ENCODE measurements around the gene SERPINB6.
"Not testable (repeated sequence)": the region's sequence is repeated elsewhere in the genome, so short reads cannot be mapped to it uniquely, and the experiment has no call there.

The SERPINB6 gene

GRCh38 chr6:2944405-2945152 is 26.8 kb downstream of the SERPINB6 start:
- Histone ChIP-seq H3K4me3 (no peak overlapping the region), H3K27ac (no peak overlapping the region)

DNA sequence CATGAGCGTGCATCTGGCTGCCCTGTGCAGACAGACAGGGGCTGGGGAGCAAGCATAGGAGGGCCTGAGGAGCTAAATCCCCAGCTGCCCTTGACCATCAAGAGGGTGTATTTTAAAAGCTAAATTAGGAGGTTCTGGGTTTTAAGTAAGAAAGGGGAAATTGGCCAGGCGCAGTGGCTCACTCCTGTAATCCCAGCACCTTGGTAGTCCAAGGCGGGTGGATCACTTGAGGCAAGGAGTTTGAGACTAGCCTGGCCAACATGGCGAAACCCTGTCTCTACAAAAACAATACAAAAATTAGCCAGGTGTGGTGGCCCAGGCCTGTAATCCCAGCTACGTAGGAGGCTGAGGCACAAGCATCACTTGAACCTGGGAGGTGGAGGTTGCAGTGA is 27.8 kb downstream of the SERPINB6 start:
- Histone ChIP-seq H3K27ac (peak overlapping the region in 6 of 21 experiments; percentile 4 to 64 (median 37)), H3K4me3 (no peak overlapping the region)

GRCh38 chr6:2942914-2943563 is 28.3 kb downstream of the SERPINB6 start:
- Histone ChIP-seq H3K27ac (peak overlapping the region in 8 of 21 experiments; percentile 4 to 64 (median 44)), H3K4me3 (no peak overlapping the region)

GRCh38 chr6:2942116-2942515 is 29.3 kb downstream of the SERPINB6 start:
- not testable (repeated sequence) for H3K4me3 ChIP-seq, H3K27ac ChIP-seq

GRCh38 chr6:2940851-2941250 is 30.5 kb downstream of the SERPINB6 start:
- Histone ChIP-seq H3K27ac (peak overlapping the region in 2 of 21 experiments; percentile 53 to 74), H3K4me3 (peak overlapping the region in 2 of 7 experiments; percentile 2 to 14)

DNA sequence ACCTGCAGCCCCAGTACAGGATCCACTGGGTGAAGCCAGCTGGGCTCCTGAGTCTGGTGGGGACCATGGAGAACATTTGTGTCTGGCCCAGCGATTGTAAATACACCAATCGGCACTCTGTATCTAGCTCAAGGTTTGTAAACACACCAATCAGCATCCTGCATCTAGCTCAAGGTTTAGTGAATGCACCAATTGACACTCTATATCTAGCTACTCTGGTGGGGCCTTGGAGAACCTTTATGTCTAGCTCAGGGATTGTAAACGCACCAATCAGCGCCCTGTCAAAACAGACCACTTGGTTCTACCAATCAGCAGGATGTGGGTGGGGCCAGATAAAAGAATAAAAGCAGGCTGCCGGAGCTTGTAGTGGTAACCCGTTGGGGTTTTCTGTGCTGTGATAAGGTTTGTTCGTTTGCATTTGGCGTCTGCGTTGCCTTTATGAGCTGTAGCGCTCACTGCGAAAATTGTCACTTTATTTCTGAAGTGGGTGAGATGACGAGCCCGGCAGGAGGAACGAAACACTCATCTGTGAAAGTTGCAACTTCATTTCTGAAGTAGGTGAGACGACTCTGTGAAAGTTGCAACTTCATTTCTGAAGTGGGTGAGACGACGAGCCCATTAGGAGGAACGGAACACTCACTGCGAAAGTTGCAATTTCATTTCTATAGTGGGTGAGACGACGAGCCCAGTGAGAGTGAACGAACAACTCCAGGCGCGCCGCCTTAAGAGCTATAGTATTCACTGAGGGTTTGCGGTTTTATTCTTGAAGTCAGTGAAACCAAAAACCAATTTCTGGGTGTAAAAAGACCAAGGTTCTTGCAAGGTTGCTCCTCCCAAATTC is 31.1 kb downstream of the SERPINB6 start:
- H3K4me3 ChIP-seq, result peak overlapping the region in 3 of 7 experiments; percentile 1 to 14 (median 2)
- H3K27ac ChIP-seq, result peak overlapping the region in 3 of 21 experiments; percentile 24 to 74 (median 53)

DNA sequence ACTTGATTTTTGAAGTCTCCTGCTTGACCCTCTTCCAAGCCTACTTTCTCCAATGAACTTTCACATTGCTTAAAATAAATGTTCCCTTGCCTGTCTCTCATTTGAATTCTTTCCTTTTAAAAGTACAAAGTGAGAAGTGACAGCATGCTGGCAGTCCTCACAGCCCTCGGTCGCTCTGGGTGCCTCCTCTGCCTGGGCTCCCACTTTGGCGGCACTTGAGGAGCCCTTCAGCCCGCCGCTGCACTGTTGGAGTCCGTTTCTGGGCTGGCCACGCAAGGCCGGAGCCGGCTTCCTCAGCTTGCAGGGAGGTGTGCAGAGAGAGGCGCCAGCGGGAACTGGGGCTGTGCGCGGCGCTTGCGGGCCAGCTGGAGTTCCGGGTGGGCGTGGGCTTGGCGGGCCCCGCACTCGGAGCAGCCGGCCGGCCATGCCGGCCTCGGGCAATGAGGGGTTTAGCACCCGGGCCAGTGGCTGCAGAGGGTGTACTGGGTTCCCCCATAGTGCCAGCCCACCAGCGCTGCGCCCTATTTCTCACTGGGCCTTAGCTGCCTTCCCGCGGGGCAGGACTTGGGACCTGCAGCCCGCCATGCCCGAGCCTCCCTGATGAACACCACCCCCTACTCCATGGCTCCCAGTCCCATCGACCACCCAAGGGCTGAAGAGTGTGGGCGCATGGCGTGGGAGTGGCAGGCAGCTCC is 31.9 kb downstream of the SERPINB6 start:
- peak overlapping the region in 2 of 21 experiments; percentile 24 to 74 for H3K27ac ChIP-seq
- H3K4me3 ChIP-seq, result no peak overlapping the region

DNA sequence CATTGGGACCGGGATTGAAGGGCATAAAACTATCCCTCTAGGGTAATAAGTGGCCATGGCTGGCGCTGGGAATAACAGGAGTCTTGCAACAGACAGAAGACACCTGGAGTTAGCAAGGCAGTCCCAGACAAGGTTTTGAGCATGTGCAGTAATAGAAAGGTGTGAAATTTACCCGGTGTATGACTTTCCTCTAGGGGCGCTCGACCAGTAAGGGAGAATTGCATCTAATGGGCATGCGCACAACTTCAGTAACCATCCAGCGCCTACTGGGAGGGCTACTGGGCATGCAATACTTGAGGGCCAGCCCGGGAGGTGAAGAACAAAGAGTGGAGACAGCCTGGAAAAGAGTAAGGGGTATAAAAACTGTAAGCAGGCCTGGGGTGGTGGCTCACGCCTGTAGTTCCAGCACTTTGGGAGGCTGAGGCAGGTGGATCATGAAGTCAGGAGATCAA is 32.7 kb downstream of the SERPINB6 start:
- no peak overlapping the region for H3K4me3 ChIP-seq
- H3K27ac ChIP-seq, result no peak overlapping the region

GRCh38 chr6:2938004-2938631 is 33.2 kb downstream of the SERPINB6 start:
- peak overlapping the region in 2 of 21 experiments; percentile 69 to 73 for H3K27ac ChIP-seq
- H3K4me3 ChIP-seq, result no peak overlapping the region

DNA sequence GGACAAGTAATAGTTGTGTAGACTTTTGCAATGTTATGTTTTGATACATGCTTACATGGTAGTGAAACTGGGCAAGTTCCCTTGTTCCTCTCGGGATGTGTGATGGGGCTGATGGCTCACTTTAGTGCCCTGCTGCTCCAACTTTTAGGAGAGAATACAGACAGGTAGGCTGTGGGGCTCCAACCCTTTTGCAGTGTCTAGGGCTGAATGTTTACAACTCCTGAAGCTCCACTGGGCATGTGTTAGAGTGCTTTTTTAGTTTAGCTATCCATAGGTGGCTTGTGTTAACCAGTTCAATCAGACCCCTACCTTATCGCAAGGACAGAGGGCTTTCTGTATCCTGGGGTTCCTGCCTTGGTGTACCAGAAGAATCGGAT is 33.8 kb downstream of the SERPINB6 start:
- Histone ChIP-seq H3K4me3 (no peak overlapping the region), H3K27ac (peak overlapping the region in 5 of 21 experiments; percentile 30 to 73 (median 63))

DNA sequence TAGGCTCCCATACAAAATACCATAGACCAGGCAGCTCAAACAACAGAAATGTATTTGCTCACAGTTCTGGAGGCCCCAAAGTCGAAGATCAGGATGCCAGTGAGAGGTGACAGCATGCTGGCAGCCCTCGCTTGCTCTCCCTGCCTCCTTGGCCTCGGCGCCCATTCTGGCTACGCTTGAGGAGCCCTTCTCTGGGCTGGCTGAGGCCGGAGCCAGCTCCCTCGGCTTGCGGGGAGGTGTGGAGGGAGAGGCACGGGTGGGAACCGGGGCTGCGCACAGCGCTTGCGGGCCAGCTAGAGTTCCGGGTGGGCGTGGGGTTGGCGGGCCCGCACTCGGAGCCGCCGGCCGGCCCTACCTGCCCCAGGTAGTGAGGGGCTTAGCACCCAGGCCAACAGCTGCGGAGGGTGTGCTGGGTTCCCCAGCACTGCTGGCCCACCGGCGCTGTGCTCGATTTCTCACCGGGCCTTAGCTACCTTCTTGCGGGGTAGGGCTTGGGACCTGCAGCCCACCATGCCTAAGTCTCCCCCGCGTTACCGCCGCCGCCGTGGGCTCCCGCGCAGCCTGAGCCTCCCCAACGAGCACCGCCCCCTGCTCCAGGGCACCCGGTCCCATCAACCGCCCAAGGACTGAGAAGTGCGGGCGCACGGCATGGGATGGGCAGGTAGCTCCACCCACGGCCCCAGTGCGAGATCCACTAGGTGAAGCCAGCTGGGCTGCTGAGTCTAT is 35.6 kb downstream of the SERPINB6 start:
- H3K4me3 ChIP-seq, result no peak overlapping the region
- H3K27ac ChIP-seq, result no peak overlapping the region

DNA sequence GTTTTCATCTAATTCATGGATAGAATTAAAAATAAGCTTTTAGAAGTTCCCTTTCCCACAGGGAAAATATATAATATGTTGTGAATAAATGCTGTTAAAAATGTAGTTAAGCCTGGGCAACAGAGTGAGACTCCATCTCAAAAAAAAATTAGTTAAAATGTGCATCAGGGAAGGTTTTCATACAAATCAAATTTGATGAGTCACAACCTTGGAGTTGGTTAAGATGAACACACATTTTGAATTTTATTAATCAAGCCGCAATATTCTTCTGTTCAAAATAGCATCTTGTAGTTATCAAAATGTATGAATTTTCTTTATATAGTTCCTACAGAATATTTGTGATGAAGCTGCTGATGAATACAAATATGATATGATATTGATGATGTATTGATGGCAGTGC is 37.3 kb downstream of the SERPINB6 start:
- Histone ChIP-seq H3K4me3 (no peak overlapping the region), H3K27ac (no peak overlapping the region)

DNA sequence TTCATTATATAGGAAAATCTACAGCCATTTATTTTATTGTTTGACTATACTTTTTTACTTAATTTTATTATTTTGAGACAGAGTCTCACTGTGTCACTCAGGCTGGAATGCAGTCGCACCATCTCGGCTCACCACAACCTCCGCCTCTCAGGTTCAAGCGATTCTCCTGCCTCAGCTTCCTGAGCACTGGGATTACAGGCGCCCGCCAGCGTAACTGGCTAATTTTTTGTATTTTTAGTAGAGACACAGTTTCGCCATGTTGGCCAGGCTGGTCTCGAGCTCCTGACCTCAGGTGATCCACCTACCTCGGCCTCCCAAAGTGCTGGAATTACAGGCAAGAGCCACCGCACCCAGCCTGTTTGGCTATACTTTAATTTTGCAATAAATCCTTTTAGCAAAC is 38.5 kb downstream of the SERPINB6 start:
- H3K4me3 ChIP-seq, H3K27ac ChIP-seq: not testable (repeated sequence)

DNA sequence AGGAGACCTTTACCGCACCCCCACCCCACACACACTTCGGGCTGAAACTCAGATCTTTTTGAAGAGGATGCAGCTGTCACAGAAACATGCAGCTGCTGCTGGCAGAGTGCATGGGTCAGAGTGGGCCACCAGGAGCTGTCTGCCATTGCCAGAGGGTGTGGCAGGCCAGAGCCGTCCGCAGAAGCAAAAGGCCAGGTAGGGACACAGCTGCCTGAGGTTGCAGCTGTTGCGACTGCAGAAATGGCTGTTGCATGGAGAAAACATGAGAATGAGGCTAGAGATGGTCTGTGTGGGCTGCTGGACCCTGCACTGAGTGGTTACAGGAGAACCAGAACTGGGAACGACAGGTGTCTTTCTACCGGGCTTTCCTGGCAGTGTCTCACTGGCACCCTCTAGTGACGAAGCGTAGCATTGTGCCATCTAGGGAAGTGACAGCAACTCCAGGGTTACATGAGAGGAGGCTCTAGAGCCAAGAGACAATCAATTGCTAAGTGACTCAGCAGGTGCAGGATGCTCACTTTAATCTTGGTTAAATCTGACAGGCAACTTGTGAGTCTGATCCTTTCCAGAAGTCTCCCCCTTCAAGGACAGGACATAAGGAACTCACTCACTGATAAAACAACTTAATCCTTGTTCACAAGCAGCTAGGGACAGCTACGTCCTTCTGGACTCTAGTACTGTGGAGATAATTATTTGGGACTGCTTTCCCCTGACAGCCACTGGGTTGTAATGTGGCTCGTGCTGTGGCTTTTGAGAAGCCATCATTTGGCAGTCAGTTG is 39.2 kb downstream of the SERPINB6 start:
- H3K27ac ChIP-seq, result no peak overlapping the region
- no peak overlapping the region for H3K4me3 ChIP-seq

- no peak overlapping the region for H3K27ac ChIP-seq
- no peak overlapping the region for H3K4me3 ChIP-seq
Measured at GRCh38 chr6:2931055-2931454, 40.3 kb downstream of the SERPINB6 start.

- H3K27ac ChIP-seq, H3K4me3 ChIP-seq: not testable (repeated sequence)
Measured at GRCh38 chr6:2927931-2928330, 43.4 kb downstream of the SERPINB6 start.

- H3K27ac ChIP-seq, result not testable (repeated sequence)
Measured at GRCh38 chr6:2925842-2926747, 45.3 kb downstream of the SERPINB6 start.

More at GRCh38 chr6:2925842-2926747, 45.3 kb downstream of the SERPINB6 start:
- H3K4me3 ChIP-seq, result not testable (repeated sequence)

All from skin epidermis (tissue), 12 donors.